ENCODE results near the gene BAG2. TPM values are rescaled to one million over a fixed set of nuclear protein-coding genes. Genes with fewer than 3 reads are reported as not detected.
A peak's percentile ranks its signal among the peaks of the same experiment; 100 is the strongest.

The BAG2 gene
- total RNA-seq, 1 donor from 2014 or later, result 12.3 TPM

DNA sequence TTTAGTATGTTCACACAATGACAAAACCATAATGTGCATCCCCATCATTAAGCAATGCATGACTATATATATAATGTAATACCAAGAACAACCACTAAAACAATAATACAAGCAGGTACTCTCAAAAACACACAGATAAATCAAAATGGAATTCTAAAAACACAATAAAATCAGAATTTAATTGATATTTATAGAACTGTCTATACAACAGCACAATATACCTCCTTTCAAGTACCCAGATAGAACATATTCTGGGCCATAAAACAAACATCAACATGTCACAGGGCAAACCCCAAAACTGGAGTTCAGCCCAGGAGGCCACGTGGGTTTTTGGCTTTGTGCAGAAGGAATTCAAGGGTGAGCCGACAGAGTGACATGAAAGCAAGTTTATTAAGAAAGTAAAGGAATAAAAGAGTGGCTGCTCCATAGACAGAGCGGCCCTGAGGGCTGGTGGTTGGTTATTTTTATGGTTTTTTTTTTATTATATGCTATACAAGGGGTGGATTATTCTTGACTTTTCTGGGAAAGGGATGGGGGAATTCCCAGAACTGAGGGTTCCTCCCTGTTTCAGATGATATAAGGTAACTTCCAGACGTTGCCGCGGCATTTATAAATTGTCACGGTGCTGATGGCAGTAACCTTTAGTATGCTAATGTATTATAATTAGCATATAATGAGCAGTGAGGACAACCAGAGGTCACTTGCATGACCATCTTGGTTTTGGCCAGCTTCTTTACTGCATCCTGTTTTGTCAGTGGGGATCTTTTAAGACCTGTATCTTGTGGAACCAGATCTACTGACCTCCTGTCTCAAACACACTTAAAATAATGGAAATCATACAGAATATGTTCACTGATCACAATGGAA is 44.3 kb downstream of the BAG2 start:
- no peak overlapping the region for H3K4me3 Mint-ChIP-seq
- H3K27me3 Mint-ChIP-seq (ENCODE audit: insufficient read depth), result peaks cover 12% of the 10 kb centered on the region
- H3K27ac Mint-ChIP-seq, result no peak overlapping the region
- H3K36me3 Mint-ChIP-seq (ENCODE audit: low read depth), result peaks cover 14% of the 10 kb centered on the region
- intact Hi-C loops (cut with micrococcal nuclease), result no loop called here
- no peak for DNase-seq (ENCODE audit: low spot score)
- H3K9me3 Mint-ChIP-seq, result no peaks in the 10 kb centered on the region
- H3K4me1 Mint-ChIP-seq (ENCODE audit: low read depth), result peaks cover 61% of the 10 kb centered on the region

DNA sequence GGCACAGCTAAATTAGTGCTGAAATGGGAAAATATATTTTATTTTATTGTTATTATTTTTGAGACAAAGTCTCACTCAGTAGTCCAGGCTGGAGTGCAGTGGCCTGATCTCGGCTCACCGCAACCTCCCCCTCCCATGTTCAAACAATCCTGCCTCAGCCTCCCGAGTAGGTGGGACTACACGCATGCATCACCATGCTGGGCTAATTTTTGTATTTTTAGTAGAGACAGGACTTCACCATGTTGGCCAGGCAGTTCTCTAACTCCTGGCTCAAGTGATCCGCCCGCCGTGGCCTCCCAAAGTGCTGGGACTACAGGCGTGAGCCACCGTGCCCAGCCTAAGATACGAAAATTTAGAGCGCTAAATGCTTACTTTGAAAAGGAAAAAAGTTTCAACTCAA is 45.1 kb downstream of the BAG2 start:
- Mint-ChIP-seq H3K27me3 (ENCODE audit: insufficient read depth) (peaks cover 12% of the 10 kb centered on the region), H3K4me3 (no peak overlapping the region), H3K4me1 (ENCODE audit: low read depth) (peaks cover 61% of the 10 kb centered on the region), H3K36me3 (ENCODE audit: low read depth) (peaks cover 14% of the 10 kb centered on the region), H3K27ac (no peak overlapping the region), H3K9me3 (no peaks in the 10 kb centered on the region)
- DNase-seq (ENCODE audit: low spot score), result no peak
- intact Hi-C loops (cut with micrococcal nuclease), result no loop called here

DNA sequence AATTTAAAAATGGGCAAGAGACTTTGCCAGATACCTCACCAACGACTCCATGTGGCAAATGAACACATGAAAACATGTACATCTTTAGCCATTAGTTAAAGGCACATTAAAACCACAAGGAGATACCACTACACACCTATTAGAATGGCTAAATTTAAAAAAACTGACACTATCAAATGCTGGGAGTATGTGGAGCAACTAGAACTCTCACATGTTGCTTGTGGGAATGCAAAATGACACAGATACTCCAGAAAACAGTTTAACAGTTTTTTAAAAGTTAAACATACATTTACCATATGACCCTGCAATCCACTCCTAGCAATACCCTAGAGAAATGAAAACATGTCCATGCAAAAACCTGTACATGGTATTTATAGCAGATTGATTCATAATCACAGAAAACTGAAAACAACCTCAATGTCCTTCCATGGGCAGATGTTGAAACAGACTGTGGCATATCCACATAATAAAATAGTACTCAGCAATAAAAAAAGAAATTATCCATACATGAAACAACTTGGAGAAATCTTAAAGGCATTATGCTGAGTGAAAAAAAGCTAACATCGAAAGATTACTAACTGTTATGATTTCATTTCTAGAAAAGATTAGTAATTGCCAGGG is 48.1 kb downstream of the BAG2 start:
- intact Hi-C loops (cut with micrococcal nuclease), result loop anchor here (2.0 to 5.0 kb wide), 3 partner anchors 13 to 678 kb away; no protein-coding TSS in a partner anchor
- DNase-seq (ENCODE audit: low spot score), result no peak
- peaks cover 29% of the 10 kb centered on the region for H3K27me3 Mint-ChIP-seq (ENCODE audit: insufficient read depth)
- H3K4me3 Mint-ChIP-seq, result peak overlapping the region; percentile 75
- H3K36me3 Mint-ChIP-seq (ENCODE audit: low read depth), result peaks cover 7% of the 10 kb centered on the region
- H3K27ac Mint-ChIP-seq, result no peak overlapping the region
- H3K4me1 Mint-ChIP-seq (ENCODE audit: low read depth), result peaks cover 48% of the 10 kb centered on the region
- no peaks in the 10 kb centered on the region for H3K9me3 Mint-ChIP-seq

DNA sequence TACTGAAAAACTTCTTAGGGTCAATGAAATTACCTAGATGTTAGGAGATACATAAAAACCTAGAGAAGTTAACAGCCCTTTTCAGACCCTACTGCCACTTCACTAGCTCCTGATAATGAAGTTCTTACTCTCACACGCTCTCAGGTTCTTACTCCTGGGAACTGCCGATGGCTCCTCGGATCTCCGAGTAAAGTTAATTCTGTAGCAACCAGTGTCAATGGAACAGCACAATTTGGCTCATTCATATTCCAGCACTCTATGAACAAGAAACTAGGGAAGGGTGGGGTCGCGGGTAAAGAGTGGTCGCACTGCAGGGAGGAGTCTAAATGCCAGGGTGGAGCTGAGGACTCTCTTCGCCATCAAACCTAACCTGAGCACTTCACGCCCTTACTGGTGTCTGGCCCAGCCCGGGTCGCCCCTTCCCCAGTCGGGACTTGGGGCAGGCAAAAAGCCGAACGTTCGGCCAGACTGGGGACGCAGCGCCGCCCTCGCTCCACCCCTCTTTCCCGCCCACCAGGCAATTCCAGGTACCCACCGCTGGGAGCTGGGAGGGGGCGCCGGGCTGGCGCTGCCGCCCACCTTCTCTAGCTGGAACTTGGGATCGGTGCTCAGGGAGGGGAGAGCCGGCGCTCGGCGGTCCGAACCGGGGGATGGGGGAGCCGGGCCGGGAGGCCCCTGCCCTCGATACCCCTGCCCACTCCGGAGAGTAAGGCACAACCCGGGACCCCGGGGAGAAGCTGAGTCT is 49.2 kb downstream of the BAG2 start:
- Mint-ChIP-seq H3K9me3 (no peaks in the 10 kb centered on the region), H3K4me3 (peak overlapping the region; percentile 91), H3K4me1 (ENCODE audit: low read depth) (peaks cover 47% of the 10 kb centered on the region), H3K27ac (peak overlapping the region; percentile 76), H3K36me3 (ENCODE audit: low read depth) (peaks cover 7% of the 10 kb centered on the region), H3K27me3 (ENCODE audit: insufficient read depth) (peaks cover 29% of the 10 kb centered on the region)
- intact Hi-C loops (cut with micrococcal nuclease), result loop anchor here (1.0 to 5.0 kb wide), 4 partner anchors 15 to 679 kb away; no protein-coding TSS in a partner anchor
- DNase-seq (ENCODE audit: low spot score), result peak; percentile 32

DNA sequence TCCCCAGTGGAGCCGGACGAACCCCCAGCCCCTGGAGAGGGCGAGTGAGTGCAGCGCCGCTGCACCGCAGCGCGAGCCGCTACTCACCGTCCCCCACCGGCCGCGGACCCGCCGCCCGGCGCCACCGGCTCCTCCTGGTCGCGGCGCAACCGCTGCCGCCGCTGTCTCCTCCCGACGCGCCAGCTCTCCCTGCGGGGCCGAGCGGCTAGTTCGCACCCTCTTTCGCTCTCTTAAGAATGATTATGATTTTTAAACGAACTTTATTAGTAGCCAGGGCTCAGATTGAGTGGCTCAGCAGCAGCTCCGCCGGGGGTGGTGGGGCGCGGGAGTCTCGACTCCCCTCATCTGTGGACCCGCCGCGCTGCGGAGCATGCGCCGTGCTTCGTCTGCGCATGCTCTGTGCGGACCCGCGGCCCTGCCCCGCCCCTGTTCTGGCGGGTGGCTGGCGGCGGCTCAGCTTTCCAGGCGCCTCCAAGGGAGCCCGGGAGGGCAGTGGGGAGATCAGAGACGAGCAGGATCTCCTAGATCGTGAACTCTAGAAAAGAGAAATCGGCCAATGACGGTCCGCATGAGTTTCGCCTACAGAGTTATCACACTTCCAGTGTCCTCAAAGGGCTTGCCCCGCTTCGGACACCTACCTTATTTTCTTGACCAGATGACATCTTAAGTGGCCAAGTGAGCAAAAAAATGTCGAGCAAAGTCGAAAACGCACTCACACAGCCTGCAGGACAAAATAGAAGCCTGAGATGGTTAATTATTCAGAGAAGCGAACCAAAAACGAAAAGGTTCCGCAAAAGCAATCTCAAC is 50.0 kb downstream of the BAG2 start, which contains the start of gene RAB23:
Gene RAB23, minus strand, starts transcription at position 372 of the 807 bp plus-strand sequence. CDS start 11,927 bp downstream, outside the sequence.
- Mint-ChIP-seq H3K36me3 (ENCODE audit: low read depth) (peaks cover 5% of the 10 kb centered on the region), H3K4me3 (peak within 1 kb of the TSS; percentile 94), H3K9me3 (no peaks in the 10 kb centered on the region), H3K27ac (peak within 1 kb of the TSS; percentile 94), H3K27me3 (ENCODE audit: insufficient read depth) (peaks cover 30% of the 10 kb centered on the region), H3K4me1 (ENCODE audit: low read depth) (peaks cover 39% of the 10 kb centered on the region)
- intact Hi-C loops (cut with micrococcal nuclease), result loop anchor here (1.0 to 5.0 kb wide), 9 partner anchors 15 to 680 kb away; partner anchors contain the start of genes BAG2, BEND6, KIAA1586 and PRIM2
- DNase-seq (ENCODE audit: low spot score), result peak; percentile 85

DNA sequence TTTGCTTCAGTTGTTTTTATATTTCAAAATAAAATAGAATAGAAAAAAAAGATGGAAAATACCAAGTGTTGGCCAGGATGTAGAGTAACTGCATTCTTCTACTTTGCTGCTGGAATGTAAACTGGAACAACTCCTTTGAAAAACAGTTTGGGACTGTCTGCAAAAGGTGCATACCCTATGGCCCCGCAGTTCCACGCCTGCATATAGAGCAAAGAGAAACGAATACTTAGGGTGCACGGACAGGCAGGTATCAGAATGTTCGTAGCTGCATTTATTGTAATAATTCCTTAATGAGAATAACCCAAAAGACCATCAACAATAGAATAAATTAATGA is 50.6 kb downstream of the BAG2 start:
- peaks cover 33% of the 10 kb centered on the region for H3K4me1 Mint-ChIP-seq (ENCODE audit: low read depth)
- peak overlapping the region; percentile 94 for H3K4me3 Mint-ChIP-seq
- H3K9me3 Mint-ChIP-seq, result no peaks in the 10 kb centered on the region
- peaks cover 5% of the 10 kb centered on the region for H3K36me3 Mint-ChIP-seq (ENCODE audit: low read depth)
- intact Hi-C loops (cut with micrococcal nuclease), result loop anchor here (1.0 to 5.0 kb wide), 7 partner anchors 42 to 680 kb away; partner anchors contain the start of genes BAG2, BEND6, KIAA1586 and PRIM2
- peaks cover 31% of the 10 kb centered on the region for H3K27me3 Mint-ChIP-seq (ENCODE audit: insufficient read depth)
- DNase-seq (ENCODE audit: low spot score), result no peak
- no peak overlapping the region for H3K27ac Mint-ChIP-seq

DNA sequence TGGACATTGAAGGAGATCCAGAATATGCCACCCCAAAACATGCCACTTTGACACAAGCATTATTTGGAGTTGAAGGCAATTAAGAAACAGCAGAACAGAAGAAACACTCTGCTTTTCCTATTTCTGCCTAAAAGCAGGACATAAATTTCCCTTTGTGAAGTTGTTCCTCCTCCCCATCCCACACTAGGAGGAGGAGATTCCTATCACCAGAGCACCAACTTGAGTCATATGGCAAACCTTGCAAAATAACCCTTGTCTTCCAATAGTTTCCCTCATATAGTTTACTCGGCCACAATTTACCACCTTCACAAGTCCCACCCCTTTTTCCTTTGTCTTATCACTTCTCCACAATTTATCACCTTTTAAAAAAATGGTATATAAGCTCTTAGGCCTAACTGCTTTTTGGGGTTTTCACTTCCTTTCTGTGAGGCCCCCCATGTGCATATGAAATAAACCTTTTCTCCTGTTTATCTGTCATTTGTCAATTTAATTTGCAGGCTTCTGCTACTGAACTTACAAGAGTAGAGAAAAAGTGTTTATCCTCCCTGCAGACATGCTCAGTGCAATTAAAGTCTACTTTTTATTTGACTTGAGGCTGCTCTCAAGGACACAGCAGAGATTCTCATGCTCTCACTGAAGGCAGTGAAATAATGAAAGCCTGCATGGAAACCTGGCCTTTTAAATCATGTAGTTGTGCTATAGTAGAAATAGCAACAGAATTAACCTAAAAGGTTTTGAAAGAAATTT is 52.8 kb downstream of the BAG2 start:
- no peak overlapping the region for H3K4me3 Mint-ChIP-seq
- peaks cover 2% of the 10 kb centered on the region for H3K36me3 Mint-ChIP-seq (ENCODE audit: low read depth)
- H3K9me3 Mint-ChIP-seq, result no peaks in the 10 kb centered on the region
- peaks cover 18% of the 10 kb centered on the region for H3K4me1 Mint-ChIP-seq (ENCODE audit: low read depth)
- peaks cover 39% of the 10 kb centered on the region for H3K27me3 Mint-ChIP-seq (ENCODE audit: insufficient read depth)
- DNase-seq (ENCODE audit: low spot score), result no peak
- intact Hi-C loops (cut with micrococcal nuclease), result loop anchor here (5.0 kb wide), 2 partner anchors 323 to 683 kb away; no protein-coding TSS in a partner anchor
- H3K27ac Mint-ChIP-seq, result no peak overlapping the region

DNA sequence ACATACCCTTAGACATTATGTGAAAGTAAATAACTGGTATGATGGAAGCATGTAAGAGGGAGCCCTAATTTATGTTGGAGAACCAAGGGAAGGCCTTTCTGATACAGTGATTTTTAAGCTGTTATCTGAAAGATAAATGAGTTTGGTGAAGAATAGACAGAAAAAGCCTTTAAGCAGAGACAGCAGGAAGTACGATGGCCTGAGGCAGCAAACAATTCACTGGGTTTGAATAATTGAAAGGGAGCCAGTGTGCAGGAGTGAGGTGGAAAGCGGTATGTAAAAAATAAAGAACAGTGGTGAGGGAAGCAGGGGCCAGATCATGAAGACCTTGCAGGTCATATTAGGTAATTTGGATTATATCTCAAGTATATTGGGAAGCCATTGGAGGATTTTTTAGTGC is 54.1 kb downstream of the BAG2 start:
- intact Hi-C loops (cut with micrococcal nuclease), result no loop called here
- Mint-ChIP-seq H3K27me3 (ENCODE audit: insufficient read depth) (peaks cover 33% of the 10 kb centered on the region), H3K36me3 (ENCODE audit: low read depth) (no peaks in the 10 kb centered on the region), H3K27ac (no peak overlapping the region), H3K4me1 (ENCODE audit: low read depth) (peaks cover 8% of the 10 kb centered on the region), H3K4me3 (no peak overlapping the region), H3K9me3 (no peaks in the 10 kb centered on the region)
- DNase-seq (ENCODE audit: low spot score), result no peak

Other genes starting within 250 kb of the BAG2 start
- gene BEND6, start 217.2 kb upstream of the BAG2 start, total RNA-seq, result 0.07 TPM in 1 of 2 replicates, not detected in the other
- 12.6 and 14.0 TPM in 2 replicates for gene KIAA1586, start 125.6 kb upstream of the BAG2 start, total RNA-seq
- 58.1 and 64.4 TPM in 2 replicates for gene ZNF451, start 82.1 kb upstream of the BAG2 start, total RNA-seq
- gene RAB23, start 50.0 kb downstream of the BAG2 start, total RNA-seq, result 3.0 and 3.8 TPM in 2 replicates
- gene PRIM2, start 145.3 kb downstream of the BAG2 start, total RNA-seq, result 38.0 and 40.2 TPM in 2 replicates